Keratinocyte (primary cell): ENCODE measurements around the gene TP53BP2.
"Not testable (repeated sequence)": the region's sequence is repeated elsewhere in the genome, so short reads cannot be mapped to it uniquely, and the experiment has no call there.

ENCODE experiments used
- CTCF ChIP-seq, 3 experiments: IDR thresholded peaks in 1 of 3; conservative IDR thresholded peaks in 1 of 3; optimal IDR thresholded peaks in 1 of 3; 2 replicates in 2 of 3; 3 replicates in 1 of 3; pipeline versions ENCODE3 to v1.5.1; 2011; ENCODE audit warnings: low read length in 3 of 3, mild to moderate bottlenecking in 3 of 3, moderate library complexity in 2 of 3, control low read depth in 1 of 3, inconsistent platforms in 1 of 3; ENCODE audit not compliant: insufficient read depth in 2 of 3; ENCODE audit errors: extremely low read depth in 1 of 3
- EZH2 ChIP-seq: IDR thresholded peaks from one replicate; pipeline ENCODE4 v1.6.1; 2012; ENCODE audit warnings: inconsistent platforms, mild to moderate bottlenecking, low read length, moderate library complexity

- not testable (repeated sequence) for TF ChIP-seq EZH2; CTCF (optimal IDR thresholded peaks at IDR 0.05 in 1 of 3, IDR thresholded peaks at IDR 0.05 in 1 of 3, conservative IDR thresholded peaks at IDR 0.05 in 1 of 3; ENCODE audit: extremely low read depth in 1 of 3, insufficient read depth in 2 of 3, low read length in 3 of 3)
Measured at GRCh38 chr1:223740038-223740736, 105.6 kb downstream of the TP53BP2 start.
